ENCODE data around the gene DENND2A.

GRCh38 chr7:140479062-140479738, 161.4 kb downstream of the DENND2A start, which contains the start of gene MKRN1:
- TF ChIP-seq CTCF (IDR thresholded peaks at IDR 0.05) (no peak), RCOR1 (IDR thresholded peaks at IDR 0.05; ENCODE audit: low read depth, low read length) (no peak), RAD21 (conservative IDR thresholded peaks at IDR 0.05 in 1 of 2, IDR thresholded peaks at IDR 0.05 in 1 of 2) (no peak), BHLHE40 (IDR thresholded peaks at IDR 0.05; ENCODE audit: low read depth, low read length) (no peak)

All from A549 (cell line).